KOPT-K1 (cell line): ENCODE data around the gene C1orf210.

Experiments
- H3K27ac ChIP-seq: fragments of 200-600 bp; sonication (generic); 2 replicates; pipeline ENCODE4 v1.5.1; 2016; ENCODE audit warnings: antibody characterized with exemption, mild to moderate bottlenecking, low read depth, low read length; ENCODE audit not compliant: poor library complexity, severe bottlenecking
- H3K36me3 ChIP-seq: fragments of 200-600 bp; sonication (generic); 2 replicates; pipeline ENCODE4 v1.5.1; 2017; ENCODE audit warnings: antibody characterized with exemption, mild to moderate bottlenecking, low read length, moderate library complexity; ENCODE audit not compliant: insufficient read depth
- H3K9me3 ChIP-seq: fragments of 200-600 bp; sonication (generic); 2 replicates; pipeline ENCODE4 v1.5.1; 2017; ENCODE audit warnings: antibody characterized with exemption, low read length, mild to moderate bottlenecking; ENCODE audit not compliant: insufficient read depth, poor library complexity, severe bottlenecking

Gene C1orf210

DNA sequence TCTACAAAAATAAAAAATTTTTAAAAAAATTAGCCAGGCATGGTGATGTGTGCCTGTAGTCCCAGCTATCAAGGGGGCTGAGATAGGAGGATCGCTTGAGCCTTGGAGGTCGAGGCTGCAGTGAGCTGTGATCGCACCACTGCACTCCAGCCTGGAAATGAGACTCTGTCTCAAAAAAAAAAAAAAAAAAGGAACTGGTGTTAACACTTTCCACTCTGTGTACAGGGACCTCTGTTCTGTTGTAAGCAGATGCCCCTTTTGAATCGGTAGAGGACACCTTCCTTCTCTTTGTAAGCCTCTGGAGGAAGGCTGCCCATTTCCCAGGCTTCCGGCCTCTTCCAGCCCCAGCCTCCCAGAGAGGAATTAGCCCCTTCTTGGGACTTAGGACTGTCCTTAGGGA, 7.3 kb upstream of the C1orf210 start:
- H3K27ac ChIP-seq, result no peak overlapping the region

GRCh38 chr1:43292216-43292615, 6.8 kb upstream of the C1orf210 start:
- no peaks in the 10 kb centered on the region for H3K36me3 ChIP-seq
- no peaks in the 10 kb centered on the region for H3K9me3 ChIP-seq
- no peak overlapping the region for H3K27ac ChIP-seq

More for the DNA sequence above, 7.3 kb upstream of the C1orf210 start:
- no peaks in the 10 kb centered on the region for H3K36me3 ChIP-seq
- no peaks in the 10 kb centered on the region for H3K9me3 ChIP-seq

- no peaks in the 10 kb centered on the region for H3K36me3 ChIP-seq
- H3K27ac ChIP-seq, result no peak overlapping the region
- H3K9me3 ChIP-seq, result no peaks in the 10 kb centered on the region
These were observed 3.7 kb upstream of the C1orf210 start for GRCh38 chr1:43288785-43289706.

GRCh38 chr1:43288058-43288784, 2.8 kb upstream of the C1orf210 start:
- Histone ChIP-seq H3K36me3 (no peaks in the 10 kb centered on the region), H3K27ac (no peak overlapping the region), H3K9me3 (no peaks in the 10 kb centered on the region)

DNA sequence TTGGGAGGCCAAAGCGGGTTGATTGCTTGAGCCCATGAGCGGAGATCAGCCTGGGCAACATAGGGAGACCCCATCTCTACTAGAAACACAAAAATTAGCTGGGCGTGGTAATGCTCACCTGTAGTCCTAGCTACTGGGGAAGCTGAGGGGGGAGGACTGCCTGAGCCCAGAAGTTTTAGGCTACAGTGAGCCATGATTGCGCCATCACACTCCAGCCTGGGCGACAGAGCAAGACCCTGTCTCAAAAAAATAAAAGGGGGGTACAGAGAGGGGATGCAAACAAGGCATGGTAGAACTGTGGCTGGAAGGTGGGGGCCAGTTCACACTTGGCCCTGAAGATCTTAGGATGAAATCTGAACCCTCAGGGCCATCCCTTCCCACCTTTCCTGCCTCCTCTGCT, 1.2 kb upstream of the C1orf210 start:
- Histone ChIP-seq H3K36me3 (no peaks in the 10 kb centered on the region), H3K9me3 (no peaks in the 10 kb centered on the region), H3K27ac (no peak overlapping the region)

GRCh38 chr1:43286115-43286514, 734 bp upstream of the C1orf210 start:
- no peaks in the 10 kb centered on the region for H3K36me3 ChIP-seq
- H3K27ac ChIP-seq, result no peak overlapping the region
- H3K9me3 ChIP-seq, result no peaks in the 10 kb centered on the region

DNA sequence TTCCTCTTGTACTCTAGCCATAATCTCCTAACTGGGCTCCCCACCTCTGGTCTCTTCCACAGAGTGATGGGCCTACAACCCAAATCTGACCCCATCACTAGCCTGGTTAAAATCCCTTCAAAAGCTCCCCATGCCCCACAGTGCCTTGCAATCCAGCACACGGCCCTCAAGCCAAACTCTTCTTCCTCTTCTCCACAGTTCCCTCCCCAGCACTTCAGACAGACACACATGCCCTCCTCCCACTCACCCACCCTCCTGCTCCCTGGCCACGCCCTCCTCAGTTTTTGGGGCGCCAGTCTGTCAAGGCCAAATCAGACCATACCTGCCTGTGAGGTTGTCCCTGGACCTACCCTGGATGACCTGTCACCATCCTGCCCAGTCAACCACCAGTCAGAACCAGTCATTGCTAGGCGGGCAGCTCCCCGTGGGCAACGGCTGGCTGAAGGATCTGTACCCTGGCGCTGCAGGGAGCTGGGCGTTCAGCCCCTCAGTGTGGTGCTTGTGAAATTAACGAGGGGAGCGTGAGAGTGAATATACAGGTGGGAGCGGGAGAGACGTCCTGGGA, 753 bp downstream of the C1orf210 start:
- H3K36me3 ChIP-seq, result no peaks in the 10 kb centered on the region

GRCh38 chr1:43284065-43284464, 1.3 kb downstream of the C1orf210 start:
- no peak overlapping the region for H3K27ac ChIP-seq
- H3K36me3 ChIP-seq, result no peaks in the 10 kb centered on the region
- H3K9me3 ChIP-seq, result no peaks in the 10 kb centered on the region

More for the DNA sequence above, 753 bp downstream of the C1orf210 start:
- no peak overlapping the region for H3K27ac ChIP-seq
- H3K9me3 ChIP-seq, result no peaks in the 10 kb centered on the region

DNA sequence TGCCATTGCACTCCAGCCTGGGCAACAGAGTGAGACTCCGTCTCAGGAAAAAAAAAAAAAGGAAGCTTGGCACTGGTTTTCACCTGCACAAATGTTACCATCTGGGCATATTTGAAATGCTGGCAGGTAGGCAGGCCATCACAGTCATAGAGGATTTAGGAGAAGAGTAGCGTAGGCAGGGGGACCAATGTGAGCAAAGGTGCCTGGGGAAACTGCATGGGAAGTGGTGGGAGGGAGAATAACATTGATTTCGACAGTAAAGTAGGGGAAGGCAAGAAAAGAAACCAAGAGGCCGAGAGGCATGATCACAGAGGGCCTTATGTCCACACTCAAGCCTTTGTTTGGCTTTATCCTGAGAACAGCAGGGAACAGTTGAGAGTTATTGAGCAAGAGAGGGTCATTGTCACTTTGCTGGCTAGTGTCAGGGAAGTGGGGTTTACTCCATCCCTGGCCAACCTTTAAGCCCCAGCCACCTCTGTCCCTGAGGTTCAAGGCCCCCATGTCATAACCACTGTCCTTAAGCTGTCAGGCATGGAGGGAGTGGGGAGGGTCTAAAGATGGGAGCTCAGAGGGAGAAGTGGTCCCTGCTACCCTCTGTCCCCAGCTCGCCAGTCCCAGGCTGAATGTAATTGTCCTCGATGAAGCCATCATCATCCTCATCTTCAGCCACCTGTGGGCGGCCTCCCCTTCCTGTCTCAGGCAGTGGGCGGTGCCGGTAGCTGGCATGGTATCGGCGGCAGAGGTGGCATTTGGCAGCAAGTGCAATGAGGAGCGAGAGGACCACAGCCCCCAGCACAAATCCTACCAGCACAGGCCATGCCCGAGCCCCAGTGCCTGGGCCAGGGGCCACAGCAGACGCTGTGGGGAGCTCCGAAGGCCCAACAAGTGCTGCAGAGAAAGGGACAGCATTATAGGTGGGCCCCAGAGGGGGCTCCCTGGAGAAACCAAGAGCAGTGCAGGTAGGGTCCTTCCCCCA, 2.9 kb downstream of the C1orf210 start:
- no peaks in the 10 kb centered on the region for H3K36me3 ChIP-seq
- no peaks in the 10 kb centered on the region for H3K9me3 ChIP-seq
- no peak overlapping the region for H3K27ac ChIP-seq

- Histone ChIP-seq H3K9me3 (no peaks in the 10 kb centered on the region), H3K27ac (no peak overlapping the region), H3K36me3 (no peaks in the 10 kb centered on the region)
These were observed 4.7 kb downstream of the C1orf210 start for GRCh38 chr1:43280692-43281091.

DNA sequence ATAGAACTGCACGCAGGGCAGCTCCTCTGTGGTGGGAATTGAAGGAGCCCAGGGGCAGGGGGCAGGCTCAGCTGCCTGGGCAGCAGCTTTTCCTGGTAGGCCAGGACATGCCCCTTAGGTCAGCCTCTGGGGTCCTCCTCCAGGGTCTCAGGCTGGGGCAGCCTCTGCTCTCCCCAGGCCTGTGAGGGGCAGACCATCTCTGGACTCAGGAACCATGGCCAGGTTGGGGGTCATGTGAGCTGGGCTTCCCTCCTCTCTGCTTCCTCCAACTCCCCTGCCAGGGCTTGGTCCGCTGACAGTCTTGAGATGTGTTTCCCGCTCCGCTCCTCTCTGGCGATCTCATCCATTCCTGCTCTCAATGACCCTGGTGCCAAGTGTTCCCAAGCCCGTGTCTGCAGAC, 5.7 kb downstream of the C1orf210 start:
- Histone ChIP-seq H3K27ac (no peak overlapping the region), H3K36me3 (no peaks in the 10 kb centered on the region), H3K9me3 (peaks cover 4% of the 10 kb centered on the region)

DNA sequence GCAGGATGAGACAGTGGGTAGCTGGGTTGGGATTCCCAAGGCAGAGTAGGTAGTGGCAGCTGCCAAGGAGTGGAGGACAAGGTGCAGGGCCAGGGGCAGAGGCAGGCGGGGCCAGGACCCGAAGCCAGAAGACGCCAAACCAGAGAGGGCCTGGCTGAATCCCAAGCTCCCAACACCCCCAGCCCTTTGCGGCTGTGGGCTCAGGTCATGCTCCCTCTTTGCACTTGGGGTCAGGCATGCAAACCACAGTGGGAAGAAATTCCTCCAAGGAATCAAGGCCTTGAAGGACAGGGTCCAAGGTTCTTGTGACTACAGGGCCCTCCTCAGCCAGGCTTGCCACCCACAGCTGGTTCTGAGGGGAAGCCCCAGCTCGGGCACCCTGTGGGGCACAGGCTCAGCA, 6.2 kb downstream of the C1orf210 start:
- H3K36me3 ChIP-seq, result no peaks in the 10 kb centered on the region
- H3K9me3 ChIP-seq, result peaks cover 9% of the 10 kb centered on the region
- H3K27ac ChIP-seq, result no peak overlapping the region

- Histone ChIP-seq H3K27ac (no peak overlapping the region), H3K36me3 (no peaks in the 10 kb centered on the region), H3K9me3 (peaks cover 12% of the 10 kb centered on the region)
These were observed 8.1 kb downstream of the C1orf210 start for GRCh38 chr1:43277116-43277876.

DNA sequence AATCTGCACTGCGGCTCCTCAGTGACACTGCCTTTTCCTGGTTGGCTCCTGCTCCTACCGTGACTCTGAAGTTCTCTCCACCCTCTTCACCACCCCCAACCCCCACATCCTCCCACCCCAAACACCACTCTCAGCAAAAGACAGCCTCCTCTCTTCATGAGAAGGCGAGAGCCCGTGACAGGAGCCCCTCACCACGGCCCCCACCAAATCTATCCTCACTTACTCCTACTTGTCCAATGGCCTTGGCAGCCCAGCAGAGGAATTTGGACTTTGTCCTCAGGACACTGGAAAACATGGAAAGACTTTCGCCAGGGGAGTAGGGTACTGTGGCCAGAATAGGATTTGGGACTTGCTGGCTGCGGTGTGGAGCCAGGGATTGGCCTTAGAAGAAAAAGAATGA, 8.7 kb downstream of the C1orf210 start:
- Histone ChIP-seq H3K27ac (no peak overlapping the region), H3K36me3 (no peaks in the 10 kb centered on the region), H3K9me3 (peaks cover 12% of the 10 kb centered on the region)
